NT2/D1 (cell line): ENCODE results near the gene ZCCHC4.

Experiments used
- SUZ12 ChIP-seq: IDR thresholded peaks from 2 replicates; pipeline ENCODE4 v1.6.1; 2011; ENCODE audit not compliant: insufficient read length, insufficient read depth; ENCODE audit errors: extremely low read depth
- YY1 ChIP-seq: IDR thresholded peaks from 2 replicates; pipeline ENCODE4 v1.6.1; 2011; ENCODE audit not compliant: insufficient read length, insufficient read depth
- ZNF274 ChIP-seq: IDR thresholded peaks from 2 replicates; pipeline ENCODE4 v1.6.1; 2011; ENCODE audit warnings: mild to moderate bottlenecking, low read depth, low read length

- TF ChIP-seq YY1 (no peak), ZNF274 (no peak), SUZ12 (no peak)
Observed at GRCh38 chr4:25403699-25404098, 91.1 kb downstream of the ZCCHC4 start.
